ENCODE data around the gene PDLIM3. TPM values are rescaled to one million over a fixed set of nuclear protein-coding genes. Genes with fewer than 3 reads are reported as not detected.

Gene PDLIM3
- total and polyA plus RNA-seq, 9 of the 15 experiments (the other 6 are each of a cell fraction or from before 2014, with no cell fraction given), result 0.06 TPM; not detected in 8

DNA sequence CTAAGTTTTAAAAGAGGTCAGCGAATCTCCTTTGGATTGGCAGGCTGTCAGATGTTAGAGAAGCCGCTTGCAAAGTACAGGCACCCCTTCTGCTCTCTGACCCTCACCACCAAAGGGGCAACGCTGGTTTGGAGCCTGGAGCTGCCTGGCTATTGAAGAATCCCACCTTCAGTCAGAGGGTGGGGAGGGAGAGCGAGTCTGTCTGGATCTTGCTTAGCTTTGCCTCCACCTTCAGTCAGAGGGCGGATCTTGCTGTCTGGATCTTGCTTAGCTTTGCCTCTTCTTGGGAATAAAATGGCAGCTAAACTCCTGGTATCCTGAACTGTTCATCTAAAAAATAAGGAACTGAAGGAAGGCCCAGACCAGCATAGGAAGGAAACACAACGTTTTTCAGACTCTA lies 71.1 kb downstream of the PDLIM3 start:
- no peak overlapping the region for H3K9ac ChIP-seq (ENCODE audit: insufficient read depth in 1 of 2, low read depth in 2 of 2, low read length in 2 of 2)
- no peak overlapping the region for H3K4me3 ChIP-seq
- in situ Hi-C loops (cut with MboI) (no loop called here), intact Hi-C loops (cut with micrococcal nuclease) (loop anchor here (5.0 kb wide), 1 partner anchor 573 kb away; no protein-coding TSS in a partner anchor)
- H4K20me1 ChIP-seq (replicated peaks; ENCODE audit: control insufficient read depth, insufficient read depth, low read length), result no peaks in the 10 kb centered on the region
- DNase-seq (ENCODE audit: extremely low read depth in 1 of 4, low spot score in 3 of 4) (peak in 1 of 4 experiments; percentile 8), FAIRE-seq (no peak), ATAC-seq (peak; percentile 43; the same call in 1 of the 3 replicates)
- 2% methylated on average over 6 of the region's 6 CpGs for WGBS (ENCODE audit: insufficient coverage, low coverage, missing lambda C conversion rate)
- no peak for TF ChIP-seq POU5F1 (IDR thresholded peaks at IDR 0.05; ENCODE audit: borderline replicate concordance, low read depth, low read length, partially characterized antibody)
- no peak for TF ChIP-seq ZNF830 (CRISPR knock-in tag; IDR thresholded peaks at IDR 0.05)
- TF ChIP-seq CC2D1A (IDR thresholded peaks at IDR 0.05), result no peak
- TF ChIP-seq HDAC6 (IDR thresholded peaks at IDR 0.05; ENCODE audit: low read depth, low read length), result no peak
- no peak for TF ChIP-seq MEF2D (tag; conservative IDR thresholded peaks at IDR 0.05; ENCODE audit: low read depth)
- no peak for TF ChIP-seq STAG1 (CRISPR knock-in tag; IDR thresholded peaks at IDR 0.05; ENCODE audit: borderline replicate concordance)
- no peak for TF ChIP-seq AFF4 (CRISPR knock-in tag; IDR thresholded peaks at IDR 0.05)
- peaks cover 49 to 53% of the 10 kb centered on the region in 2 experiments for H3K27me3 ChIP-seq (ENCODE audit: control insufficient read depth in 2 of 2, insufficient read depth in 2 of 2, low read length in 2 of 2)
- H2AFZ ChIP-seq (ENCODE audit: low read depth, low read length), result no peak overlapping the region
- no peaks in the 10 kb centered on the region for H3K79me2 ChIP-seq (ENCODE audit: control insufficient read depth, insufficient read depth, low read length)
- peaks cover 2% of the 10 kb centered on the region; the same call in 1 of the 2 replicates for H3K9me3 ChIP-seq (replicated peaks; ENCODE audit: control insufficient read depth, insufficient read depth, low read depth, low read length)
- no peaks in the 10 kb centered on the region for H3K4me1 ChIP-seq (replicated peaks in 1 of 2; ENCODE audit: control insufficient read depth in 2 of 2, insufficient read depth in 2 of 2, low read length in 2 of 2)
- H3K36me3 ChIP-seq (ENCODE audit: control insufficient read depth, insufficient read depth, low read length), result no peaks in the 10 kb centered on the region
- no peaks in the 10 kb centered on the region for H3K9me1 ChIP-seq (ENCODE audit: control insufficient read depth, insufficient read depth, low read length)
- no peak overlapping the region for H3K4me2 ChIP-seq (ENCODE audit: insufficient read depth, low read length)
- ChIA-PET POLR2A (interaction anchor here (1.3 kb wide), 1 partner anchor 321 kb away, joined by 4 read pairs; the partner anchor contains the start of gene SLC25A4), CTCF (ENCODE audit: low intra/inter-chr PET ratio) (no interaction called here)
- no peak overlapping the region for H3K27ac ChIP-seq (ENCODE audit: extremely low read depth, low read depth, low read length)
- BruUV-seq (replicated peaks), result no TSS peak

Measured in K562 (cell line).